ENCODE measurements around the gene LTF.

DNA sequence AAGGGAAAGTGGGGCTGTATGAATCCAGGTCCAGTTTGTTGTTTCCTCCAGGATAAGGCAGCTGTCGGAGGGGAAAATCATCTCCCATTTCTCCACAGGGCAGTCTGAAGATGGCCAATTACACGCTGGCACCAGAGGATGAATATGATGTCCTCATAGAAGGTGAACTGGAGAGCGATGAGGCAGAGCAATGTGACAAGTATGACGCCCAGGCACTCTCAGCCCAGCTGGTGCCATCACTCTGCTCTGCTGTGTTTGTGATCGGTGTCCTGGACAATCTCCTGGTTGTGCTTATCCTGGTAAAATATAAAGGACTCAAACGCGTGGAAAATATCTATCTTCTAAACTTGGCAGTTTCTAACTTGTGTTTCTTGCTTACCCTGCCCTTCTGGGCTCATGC lies 56.7 kb downstream of the LTF start:
- TF ChIP-seq POLR2AphosphoS5 (IDR thresholded peaks at IDR 0.05; ENCODE audit: borderline replicate concordance, low read depth, low read length) (no peak), EZH2 (IDR thresholded peaks at IDR 0.05) (no peak)

All from SK-N-MC (cell line).